A673 (cell line): ENCODE measurements around the gene PLP2.

ENCODE experiments used
- CTCF ChIP-seq: fragments of 300-800, 200-600 bp; sonication (generic); conservative IDR thresholded peaks from 2 replicates; pipeline ENCODE4 v1.5.1; 2017; ENCODE audit warnings: low read depth, mild to moderate bottlenecking, antibody characterized with exemption, low read length, moderate library complexity, mixed read lengths
- EZH2 ChIP-seq: fragments of 200-600 bp; sonication (generic); IDR thresholded peaks from 2 replicates; pipeline ENCODE4 v1.6.1; 2017; ENCODE audit warnings: borderline replicate concordance, low read depth, mild to moderate bottlenecking, mixed read lengths, antibody characterized with exemption, low read length; ENCODE audit not compliant: poor library complexity, severe bottlenecking

GRCh38 chrX:49177338-49177833 is 5.7 kb downstream of the PLP2 start:
- no peak for TF ChIP-seq CTCF
- TF ChIP-seq EZH2: no peak
